Naive thymus-derived CD4-positive, alpha-beta T cell (primary cell): Measurements from ENCODE around the gene FHIT. TPM values are rescaled to one million over a fixed set of nuclear protein-coding genes. Genes with fewer than 3 reads are reported as not detected.

Source experiments
- ATAC-seq: fragments of 150-1000 bp; cut with Tn5 transposase; 2 replicates; pipeline ENCODE4 v1.10.0; 2021; ENCODE audit warnings: mild to moderate bottlenecking, moderate library complexity
- CTCF ChIA-PET: fragments of 350-600 bp; sonication (Branson Sonifier 250); formaldehyde crosslinking; loops from one replicate; lab custom pipeline; 2021; ENCODE audit warnings: antibody characterized with exemption; lab: Charles Lee
- POLR2A ChIA-PET: fragments of 350-600 bp; sonication (Branson Sonifier 250); formaldehyde crosslinking; loops from one replicate; lab custom pipeline; 2021; ENCODE audit warnings: antibody characterized with exemption, inconsistent platforms; lab: Charles Lee
- DNase-seq, 9 donors: peaks; one replicate each; pipeline versions ENCODE4 v3.0.0 to v3.0.0-alpha.2; 2020 to 2022; ENCODE audit warnings: mixed read lengths in 1 of 9
- H3K27ac ChIP-seq: one replicate; pipeline ENCODE4 v1.7.0; 2013; ENCODE audit warnings: mild to moderate bottlenecking, low read depth, low read length, moderate library complexity
- H3K27me3 ChIP-seq, 2 donors: one replicate each; pipeline ENCODE4 v1.7.0; 2013; ENCODE audit warnings: low read length in 2 of 2, mild to moderate bottlenecking in 2 of 2, moderate library complexity in 2 of 2; ENCODE audit not compliant: control insufficient read depth in 2 of 2, insufficient read depth in 2 of 2
- H3K36me3 ChIP-seq, 3 experiments: 1 replicate in 2 of 3; 2 replicates in 1 of 3; pipeline ENCODE4 v1.7.0; 2013; ENCODE audit warnings: low read length in 3 of 3, mild to moderate bottlenecking in 3 of 3, moderate library complexity in 1 of 3; ENCODE audit not compliant: insufficient read depth in 3 of 3, control insufficient read depth in 2 of 3
- H3K4me1 ChIP-seq, 2 donors: one replicate each; pipeline ENCODE4 v1.7.0; 2013; ENCODE audit warnings: low read length in 2 of 2, mild to moderate bottlenecking in 2 of 2, moderate library complexity in 1 of 2; ENCODE audit not compliant: control insufficient read depth in 2 of 2, insufficient read depth in 2 of 2
- H3K4me3 ChIP-seq: 2 replicates; pipeline ENCODE4 v1.7.0; 2013; ENCODE audit warnings: mild to moderate bottlenecking, low read length
- H3K9me3 ChIP-seq, 3 experiments: 1 replicate in 2 of 3; 2 replicates in 1 of 3; pipeline ENCODE4 v1.7.0; 2013; ENCODE audit warnings: low read length in 3 of 3; ENCODE audit not compliant: control insufficient read depth in 2 of 3
- H3K27ac Mint-ChIP-seq, 9 donors: one replicate each; pipeline ENCODE4 v1.8.0; 2020 to 2022; ENCODE audit warnings: mixed read lengths in 9 of 9, mild to moderate bottlenecking in 8 of 9, moderate library complexity in 5 of 9, inconsistent platforms in 2 of 9
- H3K27me3 Mint-ChIP-seq, 5 donors: one replicate each; pipeline ENCODE4 v1.8.0; 2021 to 2022; ENCODE audit warnings: mixed read lengths in 5 of 5, mild to moderate bottlenecking in 1 of 5
- H3K36me3 Mint-ChIP-seq, 5 donors: one replicate each; pipeline ENCODE4 v1.8.0; 2020 to 2022; ENCODE audit warnings: mixed read lengths in 5 of 5, mild to moderate bottlenecking in 3 of 5, inconsistent platforms in 1 of 5
- H3K4me1 Mint-ChIP-seq, 7 donors: one replicate each; pipeline ENCODE4 v1.8.0; 2020 to 2022; ENCODE audit warnings: mixed read lengths in 7 of 7, mild to moderate bottlenecking in 3 of 7, inconsistent platforms in 1 of 7
- H3K4me3 Mint-ChIP-seq, 10 donors: one replicate each; pipeline ENCODE4 v1.8.0; 2020 to 2022; ENCODE audit warnings: mild to moderate bottlenecking in 10 of 10, mixed read lengths in 10 of 10, moderate library complexity in 6 of 10, inconsistent platforms in 2 of 10
- H3K9me3 Mint-ChIP-seq, 11 donors: one replicate each; pipeline ENCODE4 v1.8.0; 2020 to 2022; ENCODE audit warnings: mixed read lengths in 11 of 11, mild to moderate bottlenecking in 4 of 11, inconsistent platforms in 1 of 11, moderate library complexity in 1 of 11
- intact Hi-C, 2 donors: fragments of 100-400 bp; cut with micrococcal nuclease; formaldehyde crosslinking; loops; one replicate each; pipeline ENCODE4 v1.15.1; 2023
- polyA plus RNA-seq, 2 donors: library from polyadenylated mRNA; unstranded; fragments of 300-500 nt; fragmentation: Illumina TruSeq; gene quantifications; one replicate each; pipeline ENCODE4 v1.2.3, GENCODE V29; 2021
- total RNA-seq, 6 experiments: library from RNA in 5 of 6; stranded (reverse) in 5 of 6; gene quantifications; 1 replicate in 5 of 6; 2 replicates in 1 of 6; pipeline ENCODE4 v1.2.3 and lab custom pipeline; 2021 to 2026

FHIT gene
- total and polyA plus RNA-seq, 7 experiments from 2014 or later = 51.2 to 230 (median 152) TPM

- Mint-ChIP-seq H3K9me3 (peaks cover 0 to 5% (median 0%) of the 10 kb centered on the region in 11 donors), H3K27me3 (no peaks in the 10 kb centered on the region), H3K36me3 (peaks cover 0 to 7% (median 0%) of the 10 kb centered on the region in 5 donors), H3K27ac (peak overlapping the region in 1 of 9 donors; percentile 56), H3K4me3 (no peak overlapping the region), H3K4me1 (peaks cover 0 to 33% (median 22%) of the 10 kb centered on the region in 7 donors)
- no peak overlapping the region for H3K27ac ChIP-seq
- H3K27me3 ChIP-seq = no peaks in the 10 kb centered on the region
- no peak for DNase-seq
- peaks cover 0 to 12% of the 10 kb centered on the region in 2 donors for H3K4me1 ChIP-seq
- no peaks in the 10 kb centered on the region for H3K36me3 ChIP-seq
- ChIA-PET POLR2A (no interaction called here), CTCF (no interaction called here)
- intact Hi-C loops = no loop called here
- no peaks in the 10 kb centered on the region for H3K9me3 ChIP-seq
- ATAC-seq = no peak
- H3K4me3 ChIP-seq = no peak overlapping the region
Measured at GRCh38 chr3:60266444-60266843, 984.8 kb downstream of the FHIT start.

DNA sequence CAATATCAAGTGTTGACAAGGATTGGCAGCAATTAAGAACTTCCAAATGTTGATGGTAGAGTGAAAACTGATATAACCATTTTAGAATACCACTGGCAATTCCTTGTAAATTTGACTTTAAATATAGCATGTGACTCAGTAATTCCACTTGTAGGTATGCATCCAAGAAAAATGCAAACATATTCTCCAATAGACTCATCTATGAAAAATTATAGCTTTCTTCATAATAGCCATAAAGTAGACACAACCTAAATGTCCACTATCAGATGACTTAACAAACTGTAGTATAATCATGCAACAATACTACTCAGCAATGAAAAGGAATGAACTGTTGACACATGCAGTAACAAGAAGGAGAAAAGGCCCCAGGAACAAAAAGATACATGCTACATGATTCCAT is 988.1 kb downstream of the FHIT start:
- POLR2A ChIA-PET = interaction anchor here (0.6 kb wide), 1 partner anchor 201 kb away, joined by 4 read pairs; no protein-coding TSS in a partner anchor
- CTCF ChIA-PET = interaction anchor here (0.7 to 0.8 kb wide), 2 partner anchors 45 to 688 kb away, joined by 3 read pairs; no protein-coding TSS in a partner anchor
- no peaks in the 10 kb centered on the region for H3K36me3 ChIP-seq
- H3K9me3 Mint-ChIP-seq = peaks cover 0 to 16% (median 0%) of the 10 kb centered on the region in 11 donors
- no peaks in the 10 kb centered on the region for H3K9me3 ChIP-seq
- DNase-seq (no peak), ATAC-seq (no peak)
- peaks cover 9 to 63% (median 48%) of the 10 kb centered on the region in 7 donors for H3K4me1 Mint-ChIP-seq
- H3K27me3 Mint-ChIP-seq = no peaks in the 10 kb centered on the region
- intact Hi-C loops = no loop called here
- peak overlapping the region in 4 of 9 donors; percentile 18 to 87 (median 59) for H3K27ac Mint-ChIP-seq
- H3K36me3 Mint-ChIP-seq = peaks cover 0 to 9% (median 0%) of the 10 kb centered on the region in 5 donors
- no peak overlapping the region for H3K27ac ChIP-seq
- no peak overlapping the region for H3K4me3 ChIP-seq
- no peaks in the 10 kb centered on the region for H3K27me3 ChIP-seq
- peak overlapping the region in 2 of 10 donors; percentile 54 to 61 for H3K4me3 Mint-ChIP-seq
- peaks cover 0 to 12% of the 10 kb centered on the region in 2 donors for H3K4me1 ChIP-seq

DNA sequence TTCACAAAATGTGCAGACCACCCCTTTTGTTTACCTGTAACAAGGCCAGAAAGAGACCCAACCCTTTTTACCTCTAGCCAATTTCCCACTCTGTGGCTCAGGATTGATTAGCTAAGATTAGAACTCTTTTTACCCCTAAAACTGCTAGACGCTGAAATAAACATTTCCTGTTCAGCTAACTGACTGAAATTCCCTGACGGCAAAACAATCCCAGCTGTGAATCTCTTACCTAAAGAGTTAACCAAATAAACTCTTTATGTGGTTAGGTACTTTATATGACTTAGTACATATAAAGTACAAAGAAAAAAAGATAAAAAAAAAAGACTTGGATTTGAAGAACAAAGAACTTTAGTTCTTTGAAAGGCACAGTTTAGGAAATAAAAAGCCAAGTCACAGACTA is 988.7 kb downstream of the FHIT start:
- DNase-seq = peak in 4 of 9 donors; percentile 11 to 37 (median 32)
- peaks cover 0 to 12% of the 10 kb centered on the region in 2 donors for H3K4me1 ChIP-seq

GRCh38 chr3:60260546-60260945 is 990.7 kb downstream of the FHIT start:
- no peaks in the 10 kb centered on the region for H3K36me3 ChIP-seq
- no peaks in the 10 kb centered on the region for H3K9me3 ChIP-seq
- H3K4me3 ChIP-seq = no peak overlapping the region
- H3K4me1 ChIP-seq = peaks cover 0 to 12% of the 10 kb centered on the region in 2 donors
- no peak for DNase-seq
- ChIA-PET CTCF (no interaction called here), POLR2A (no interaction called here)
- Mint-ChIP-seq H3K4me1 (peaks cover 10 to 81% (median 64%) of the 10 kb centered on the region in 7 donors), H3K27ac (peak overlapping the region in 1 of 9 donors; percentile 88), H3K9me3 (peaks cover 0 to 29% (median 0%) of the 10 kb centered on the region in 11 donors), H3K27me3 (peaks cover 0 to 3% (median 0%) of the 10 kb centered on the region in 5 donors), H3K4me3 (no peak overlapping the region), H3K36me3 (peaks cover 0 to 22% (median 0%) of the 10 kb centered on the region in 5 donors)
- H3K27me3 ChIP-seq = no peaks in the 10 kb centered on the region
- no peak overlapping the region for H3K27ac ChIP-seq
- no peak for ATAC-seq
- intact Hi-C loops = no loop called here

More for the DNA sequence above, 988.7 kb downstream of the FHIT start:
- Mint-ChIP-seq H3K9me3 (peaks cover 0 to 19% (median 0%) of the 10 kb centered on the region in 11 donors), H3K4me3 (peak overlapping the region in 7 of 10 donors; percentile 7 to 61 (median 49)), H3K27me3 (no peaks in the 10 kb centered on the region), H3K4me1 (peaks cover 9 to 68% (median 52%) of the 10 kb centered on the region in 7 donors), H3K27ac (peak overlapping the region; percentile 24 to 90 (median 83)), H3K36me3 (peaks cover 0 to 13% (median 0%) of the 10 kb centered on the region in 5 donors)
- ChIA-PET POLR2A (no interaction called here), CTCF (interaction anchor here (0.7 to 0.8 kb wide), 2 partner anchors 44 to 687 kb away, joined by 3 read pairs; no protein-coding TSS in a partner anchor)
- intact Hi-C loops = no loop called here
- no peak overlapping the region for H3K4me3 ChIP-seq
- no peaks in the 10 kb centered on the region for H3K36me3 ChIP-seq
- no peak overlapping the region for H3K27ac ChIP-seq
- no peak for ATAC-seq
- H3K27me3 ChIP-seq = no peaks in the 10 kb centered on the region
- no peaks in the 10 kb centered on the region for H3K9me3 ChIP-seq

GRCh38 chr3:60250810-60251209 is 1000.4 kb downstream of the FHIT start:
- ATAC-seq (no peak), DNase-seq (no peak)
- CTCF ChIA-PET = no interaction called here
- Histone ChIP-seq H3K4me1 (no peaks in the 10 kb centered on the region), H3K27me3 (no peaks in the 10 kb centered on the region), H3K27ac (no peak overlapping the region), H3K36me3 (no peaks in the 10 kb centered on the region), H3K4me3 (no peak overlapping the region), H3K9me3 (no peaks in the 10 kb centered on the region)
- H3K4me3 Mint-ChIP-seq = no peak overlapping the region
- peaks cover 0 to 3% (median 0%) of the 10 kb centered on the region in 5 donors for H3K27me3 Mint-ChIP-seq
- no peak overlapping the region for H3K27ac Mint-ChIP-seq
- H3K4me1 Mint-ChIP-seq = peaks cover 0 to 6% (median 0%) of the 10 kb centered on the region in 7 donors
- POLR2A ChIA-PET = no interaction called here
- H3K36me3 Mint-ChIP-seq = peaks cover 0 to 11% (median 0%) of the 10 kb centered on the region in 5 donors
- intact Hi-C loops = no loop called here
- H3K9me3 Mint-ChIP-seq = peaks cover 0 to 15% (median 0%) of the 10 kb centered on the region in 11 donors

DNA sequence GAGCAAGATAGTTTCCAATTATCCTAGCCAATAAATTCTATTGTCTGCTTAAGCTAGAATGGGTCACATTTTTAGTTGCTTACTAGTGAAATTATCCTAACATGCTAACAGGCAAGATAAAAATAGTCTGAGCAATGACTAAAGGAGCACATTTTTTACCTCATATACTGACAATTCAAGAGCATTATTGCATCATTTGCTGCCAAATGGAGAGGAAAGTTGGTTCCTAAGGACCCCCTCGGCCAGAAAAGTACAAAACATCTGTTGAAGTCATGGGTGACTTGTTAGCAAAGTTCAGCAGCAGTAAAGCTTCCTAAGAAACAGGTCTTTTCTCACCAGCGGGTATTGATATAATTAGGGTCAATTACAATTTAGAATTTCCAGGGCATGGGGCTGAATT is 1001.0 kb downstream of the FHIT start:
- Histone ChIP-seq H3K9me3 (no peaks in the 10 kb centered on the region), H3K27ac (no peak overlapping the region), H3K4me3 (no peak overlapping the region), H3K27me3 (no peaks in the 10 kb centered on the region), H3K36me3 (no peaks in the 10 kb centered on the region), H3K4me1 (no peaks in the 10 kb centered on the region)
- CTCF ChIA-PET = no interaction called here
- peaks cover 0 to 15% (median 0%) of the 10 kb centered on the region in 11 donors for H3K9me3 Mint-ChIP-seq
- H3K36me3 Mint-ChIP-seq = peaks cover 0 to 11% (median 0%) of the 10 kb centered on the region in 5 donors
- H3K27ac Mint-ChIP-seq = no peak overlapping the region
- POLR2A ChIA-PET = no interaction called here
- H3K4me1 Mint-ChIP-seq = peaks cover 0 to 6% (median 0%) of the 10 kb centered on the region in 7 donors
- ATAC-seq (no peak), DNase-seq (no peak)
- no peak overlapping the region for H3K4me3 Mint-ChIP-seq
- intact Hi-C loops = no loop called here
- peaks cover 0 to 3% (median 0%) of the 10 kb centered on the region in 5 donors for H3K27me3 Mint-ChIP-seq
